B cell (primary cell): ENCODE data around the gene HSBP1L1. TPM values are rescaled to one million over a fixed set of nuclear protein-coding genes. Genes with fewer than 3 reads are reported as not detected.

Experiments used
- ATAC-seq: fragments of 200-7000 bp; cut with Tn5 transposase; one replicate; pipeline ENCODE4 v1.10.0; 2021; ENCODE audit warnings: low read depth, mild to moderate bottlenecking, moderate number of reproducible peaks, moderate library complexity
- CTCF ChIA-PET: fragments of 350-600 bp; sonication (Branson Sonifier 250); formaldehyde crosslinking; loops from one replicate; lab custom pipeline; 2021; ENCODE audit warnings: antibody characterized with exemption, inconsistent platforms; lab: Charles Lee
- POLR2A ChIA-PET: fragments of 350-600 bp; sonication (Branson Sonifier 250); formaldehyde crosslinking; loops from one replicate; lab custom pipeline; 2021; ENCODE audit warnings: antibody characterized with exemption; lab: Charles Lee
- DNase-seq: peaks from one replicate; pipeline ENCODE4 v3.0.0; 2013
- H2AFZ ChIP-seq: 2 replicates; pipeline ENCODE4 v1.6.1; 2012; ENCODE audit warnings: mild to moderate bottlenecking, low read depth, low read length; ENCODE audit not compliant: insufficient read depth, poor library complexity, severe bottlenecking
- H3K27ac ChIP-seq, 2 donors: 1 replicate in 1 of 2; 2 replicates in 1 of 2; pipeline ENCODE4 v1.5.1; 2012 to 2013; ENCODE audit warnings: low read length in 2 of 2, mild to moderate bottlenecking in 2 of 2, moderate library complexity in 1 of 2
- H3K27me3 ChIP-seq, 4 experiments: fragments of 200-600 bp in 1 of 4; sonication (generic) in 1 of 4; replicated peaks in 1 of 4; 1 replicate in 2 of 4; 2 replicates in 2 of 4; pipeline versions ENCODE4 v1.6.1 to v1.7.0; 2013 to 2016; ENCODE audit warnings: low read length in 3 of 4, mild to moderate bottlenecking in 2 of 4, mixed read lengths in 1 of 4, moderate library complexity in 1 of 4; ENCODE audit not compliant: insufficient read depth in 4 of 4, control insufficient read depth in 3 of 4; ENCODE audit errors: control extremely low read depth in 1 of 4
- H3K36me3 ChIP-seq, 2 experiments: replicated peaks in 1 of 2; 1 replicate in 1 of 2; 2 replicates in 1 of 2; pipeline versions ENCODE4 v1.6.1 to v1.7.1; 2013; ENCODE audit warnings: low read length in 1 of 2; ENCODE audit not compliant: insufficient read depth in 2 of 2, control insufficient read depth in 1 of 2; ENCODE audit errors: control extremely low read depth in 1 of 2, extremely low read depth in 1 of 2
- H3K4me1 ChIP-seq, 2 donors: fragments of 200-600 bp in 1 of 2; sonication (generic) in 1 of 2; 1 replicate in 1 of 2; 2 replicates in 1 of 2; pipeline versions ENCODE4 v1.5.1 to v1.6.1; 2013 to 2017; ENCODE audit warnings: low read length in 2 of 2; ENCODE audit not compliant: control insufficient read depth in 2 of 2, insufficient read depth in 2 of 2
- H3K4me2 ChIP-seq: replicated peaks from 2 replicates; pipeline ENCODE3; 2012; ENCODE audit warnings: mild to moderate bottlenecking, low read depth, low read length; ENCODE audit not compliant: poor library complexity, severe bottlenecking
- H3K4me3 ChIP-seq, 5 experiments: fragments of 200-600 bp in 1 of 5; sonication (generic) in 1 of 5; 1 replicate in 3 of 5; 2 replicates in 2 of 5; pipeline versions ENCODE4 v1.5.1 to v1.7.0; 2011 to 2016; ENCODE audit warnings: low read length in 4 of 5, mild to moderate bottlenecking in 4 of 5, low read depth in 2 of 5, control low read depth in 1 of 5, moderate library complexity in 1 of 5; ENCODE audit not compliant: insufficient read depth in 1 of 5; ENCODE audit errors: control extremely low read depth in 1 of 5, extremely low read depth in 1 of 5
- H3K79me2 ChIP-seq: fragments of 200-600 bp; sonication (generic); one replicate; pipeline ENCODE4 v1.6.0; 2016; ENCODE audit warnings: low read length; ENCODE audit not compliant: control insufficient read depth, insufficient read depth
- H3K9ac ChIP-seq: fragments of 200-600 bp; sonication (generic); 2 replicates; pipeline ENCODE4 v1.6.1; 2017; ENCODE audit warnings: mild to moderate bottlenecking, low read length, moderate library complexity
- H3K9me3 ChIP-seq, 3 donors: one replicate each; pipeline versions ENCODE4 v1.6.1 to v1.7.1; 2013; ENCODE audit warnings: low read length in 2 of 3; ENCODE audit not compliant: control insufficient read depth in 2 of 3, insufficient read depth in 1 of 3; ENCODE audit errors: control extremely low read depth in 1 of 3
- H4K20me1 ChIP-seq: 2 replicates; pipeline ENCODE4 v1.6.0; 2012; ENCODE audit warnings: mild to moderate bottlenecking, low read length; ENCODE audit not compliant: insufficient read depth, control insufficient read depth, poor library complexity, severe bottlenecking
- H3K27ac Mint-ChIP-seq: one replicate; pipeline ENCODE4 v1.8.0; 2021; ENCODE audit warnings: mixed read lengths
- H3K27me3 Mint-ChIP-seq: one replicate; pipeline ENCODE4 v1.8.0; 2021; ENCODE audit warnings: mixed read lengths
- H3K4me1 Mint-ChIP-seq: one replicate; pipeline ENCODE4 v1.8.0; 2021; ENCODE audit warnings: mixed read lengths
- H3K4me3 Mint-ChIP-seq: one replicate; pipeline ENCODE4 v1.8.0; 2021; ENCODE audit warnings: mixed read lengths
- H3K9me3 Mint-ChIP-seq: one replicate; pipeline ENCODE4 v1.8.0; 2022; ENCODE audit warnings: mixed read lengths; ENCODE audit not compliant: insufficient read depth
- CTCF ChIP-seq: fragments of 200-600 bp; IDR thresholded peaks from one replicate; pipeline ENCODE4 v1.8.0; 2022; ENCODE audit warnings: antibody characterized with exemption, mild to moderate bottlenecking
- EZH2 ChIP-seq: IDR thresholded peaks from 2 replicates; pipeline ENCODE4 v1.6.1; 2012; ENCODE audit warnings: borderline replicate concordance, low read depth, mild to moderate bottlenecking, moderate library complexity, low read length; ENCODE audit not compliant: insufficient read depth, poor library complexity, severe bottlenecking
- WGBS: methylation state at CpG from one replicate; pipeline ENCODE4 v1.1.5; 2013; ENCODE audit warnings: missing lambda C conversion rate; ENCODE audit not compliant: insufficient coverage; 5-methylcytosine and 5-hydroxymethylcytosine counted together
- intact Hi-C: fragments of 100-400 bp; cut with micrococcal nuclease; formaldehyde crosslinking; loops from one replicate; pipeline ENCODE4 v1.10.0; 2022
- polyA plus RNA-seq: library from polyadenylated mRNA; depleted of rRNA; stranded (reverse); fragments of >200 nt; gene quantifications from 2 replicates; pipeline ENCODE4 v1.2.3, GENCODE V29; 2012
- total RNA-seq, 2 donors: library from RNA; stranded (reverse); fragments of 120-200 nt in 1 of 2; gene quantifications; 1 replicate in 1 of 2; 2 replicates in 1 of 2; pipeline versions ENCODE4 v1.2.3 to v1.2.4, GENCODE V29; 2013 to 2022

The HSBP1L1 gene
- total and polyA plus RNA-seq, 2 donors (not counting 1 experiment from before 2014, with no cell fraction given) = 4.6 to 7.2 TPM

DNA sequence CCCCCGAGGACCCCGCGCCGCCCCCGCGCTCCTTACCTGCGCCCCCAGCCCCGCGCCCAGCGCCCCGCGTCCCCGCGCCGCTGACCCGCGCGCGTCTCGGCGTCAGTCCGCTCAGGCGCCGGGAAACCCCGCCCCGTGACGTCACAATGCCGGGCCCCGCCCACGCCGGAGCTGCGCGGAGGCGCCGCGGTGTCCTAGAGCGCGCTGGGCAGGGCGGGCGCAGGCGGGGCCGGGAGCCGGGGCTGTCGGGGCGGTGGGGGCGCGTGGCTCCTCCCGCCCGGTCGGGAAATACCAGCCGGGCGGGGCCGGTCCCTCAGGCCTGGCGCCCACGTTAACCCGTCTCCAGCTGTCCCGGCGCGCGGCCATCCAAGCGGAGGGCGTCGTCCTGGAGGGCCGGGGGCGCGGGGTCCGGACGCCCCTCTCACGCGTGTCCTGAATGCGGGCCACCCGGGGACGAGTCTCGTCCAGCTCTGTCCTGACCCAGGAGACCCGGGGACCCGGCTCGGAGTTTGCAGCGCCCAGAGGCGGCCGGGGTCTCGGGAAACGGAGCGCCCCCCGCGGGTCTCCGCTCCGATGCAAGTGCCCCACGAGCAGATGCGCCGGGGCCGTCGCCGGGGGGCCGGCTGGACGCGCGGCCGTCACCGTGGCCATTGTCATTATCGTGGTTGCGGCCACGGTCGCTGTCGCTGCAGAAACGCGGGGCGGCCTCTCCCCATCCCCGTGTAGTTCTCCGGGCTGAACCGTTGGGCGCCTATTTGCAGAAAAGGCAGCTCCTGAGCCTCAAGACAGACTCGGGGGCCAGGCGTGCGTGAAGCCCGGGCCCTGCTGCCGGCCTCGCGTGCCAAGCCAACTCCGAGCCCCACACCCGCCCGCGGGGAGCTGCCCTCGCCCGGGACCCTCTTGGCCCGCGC is 12.6 kb upstream of the HSBP1L1 start, which contains the start of gene SLC66A2:
Gene SLC66A2 (minus strand): TSS at position 109 of the 911 bp plus-strand sequence. CDS start 727 bp downstream, outside the sequence.
- peaks cover 31% of the 10 kb centered on the region for H4K20me1 ChIP-seq
- peaks cover 17 to 37% of the 10 kb centered on the region in 2 donors for H3K4me1 ChIP-seq
- DNase-seq (peak; percentile 92), ATAC-seq (peak; percentile 83)
- peaks cover 43% of the 10 kb centered on the region for H3K79me2 ChIP-seq
- CTCF ChIA-PET = interaction anchor here (0.7 to 1.6 kb wide), 4 partner anchors 12 to 38 kb away, joined by 3 to 5 read pairs (median 4); partner anchors contain the start of genes HSBP1L1 and TXNL4A
- peak within 1 kb of the TSS; percentile 83 for H3K9ac ChIP-seq
- Mint-ChIP-seq H3K27me3 (no peaks in the 10 kb centered on the region), H3K4me1 (peaks cover 34% of the 10 kb centered on the region), H3K4me3 (peak within 1 kb of the TSS; percentile 92), H3K27ac (peak within 1 kb of the TSS; percentile 84), H3K9me3 (no peaks in the 10 kb centered on the region)
- intact Hi-C loops = loop anchor here (1.0 to 5.0 kb wide), 5 partner anchors 14 to 272 kb away; partner anchors contain the start of genes CTDP1, RBFA and TXNL4A
- H3K4me2 ChIP-seq = peak within 1 kb of the TSS; percentile 100
- no peaks in the 10 kb centered on the region for H3K9me3 ChIP-seq
- H3K27me3 ChIP-seq = no peaks in the 10 kb centered on the region
- H3K36me3 ChIP-seq = peaks cover 0 to 16% of the 10 kb centered on the region in 2 experiments
- TF ChIP-seq CTCF (no peak), EZH2 (no peak)
- peak within 1 kb of the TSS; percentile 97 for H2AFZ ChIP-seq
- peak within 1 kb of the TSS; percentile 54 to 83 for H3K27ac ChIP-seq
- under 1% methylated on average over 126 of the region's 126 CpGs for WGBS
- peak within 1 kb of the TSS; percentile 58 to 73 (median 70) for H3K4me3 ChIP-seq
- POLR2A ChIA-PET = interaction anchor here (2.0 kb wide), 1 partner anchor 82 kb away, joined by 11 read pairs; the partner anchor contains the start of gene RBFA
